ENCODE measurements around the gene DESI1. TPM values are rescaled to one million over a fixed set of nuclear protein-coding genes. Genes with fewer than 3 reads are reported as not detected.

The DESI1 gene
- total and polyA plus RNA-seq, 2 of the 13 experiments (the other 11 are each of a cell fraction or from before 2014, with no cell fraction given): 21.6 to 29.2 TPM

DNA sequence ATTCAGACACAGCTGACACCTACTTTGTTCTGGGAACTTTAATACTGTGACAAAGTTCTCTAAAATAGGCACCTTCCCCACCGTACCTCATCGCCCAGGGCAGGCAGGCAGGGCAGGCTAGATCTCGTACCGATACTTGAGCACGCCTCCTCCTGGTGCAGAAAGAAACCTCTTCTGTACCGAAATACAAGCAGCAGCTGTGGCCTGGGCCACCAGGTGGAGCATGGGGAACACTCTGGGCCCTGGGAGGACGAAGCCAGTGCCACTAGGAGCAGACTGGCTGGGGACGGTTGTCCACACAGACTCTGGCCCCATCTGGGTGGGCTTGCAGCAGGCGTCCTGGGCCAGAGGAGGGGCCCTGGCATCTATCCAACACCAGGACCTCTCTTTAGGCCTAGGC is 44.0 kb downstream of the DESI1 start (continued):
- TF ChIP-seq ZNF232 (CRISPR knock-in tag; IDR thresholded peaks at IDR 0.05; ENCODE audit: borderline replicate concordance) (no peak), ELF3 (CRISPR knock-in tag; IDR thresholded peaks at IDR 0.05) (0 out of 2 replicates have a peak, but pooled peaks have one; percentile 25), ZNF614 (CRISPR knock-in tag; IDR thresholded peaks at IDR 0.05; ENCODE audit: borderline replicate concordance) (no peak), PLSCR1 (CRISPR knock-in tag; IDR thresholded peaks at IDR 0.05; ENCODE audit: borderline replicate concordance) (no peak), U2AF1 (optimal IDR thresholded peaks at IDR 0.05; ENCODE audit: low read depth, low read length) (no peak), RFXANK (CRISPR knock-in tag; IDR thresholded peaks at IDR 0.05) (0 out of 2 replicates have a peak, but pooled peaks have one; percentile 45), BHLHE40 (IDR thresholded peaks at IDR 0.05; ENCODE audit: low read length) (no peak), SCMH1 (CRISPR knock-in tag; IDR thresholded peaks at IDR 0.05; ENCODE audit: borderline replicate concordance) (no peak), ZNF547 (CRISPR knock-in tag; IDR thresholded peaks at IDR 0.05) (no peak), ZNF652 (CRISPR knock-in tag; IDR thresholded peaks at IDR 0.05; ENCODE audit: borderline replicate concordance, low read depth) (no peak), ZMYM4 (CRISPR knock-in tag; IDR thresholded peaks at IDR 0.05) (no peak), MXI1 (IDR thresholded peaks at IDR 0.05; ENCODE audit: borderline replicate concordance, low read depth, low read length) (no peak), PAF1 (CRISPR knock-in tag; IDR thresholded peaks at IDR 0.05) (no peak), ZNF629 (CRISPR knock-in tag; conservative IDR thresholded peaks at IDR 0.05) (no peak), SRSF1 (optimal IDR thresholded peaks at IDR 0.05; ENCODE audit: low read depth, low read length) (no peak), ZFP82 (CRISPR knock-in tag; IDR thresholded peaks at IDR 0.05; ENCODE audit: borderline replicate concordance) (no peak), ZNF616 (CRISPR knock-in tag; IDR thresholded peaks at IDR 0.05; ENCODE audit: low read depth) (no peak), IRF9 (CRISPR knock-in tag; IDR thresholded peaks at IDR 0.05; ENCODE audit: borderline replicate concordance) (peak; percentile 65; the same call in 1 of the 2 replicates), ELF4 (CRISPR knock-in tag; IDR thresholded peaks at IDR 0.05; ENCODE audit: borderline replicate concordance) (no peak), GPN1 (CRISPR knock-in tag; IDR thresholded peaks at IDR 0.05; ENCODE audit: borderline replicate concordance) (no peak), PPARG (CRISPR knock-in tag; conservative IDR thresholded peaks at IDR 0.05) (0 out of 2 replicates have a peak, but pooled peaks have one; percentile 44), FOXM1 (CRISPR knock-in tag; IDR thresholded peaks at IDR 0.05) (no peak), RXRA (CRISPR knock-in tag; IDR thresholded peaks at IDR 0.05) (no peak), KLF16 (CRISPR knock-in tag; IDR thresholded peaks at IDR 0.05) (0 out of 4 replicates have a peak, but pooled peaks of 1 of the 2 experiments have one; percentile 35), YEATS2 (CRISPR knock-in tag; IDR thresholded peaks at IDR 0.05; ENCODE audit: borderline replicate concordance) (no peak), ZFY (CRISPR knock-in tag; IDR thresholded peaks at IDR 0.05) (peak; percentile 49; the same call in 1 of the 2 replicates), HIVEP1 (CRISPR knock-in tag; IDR thresholded peaks at IDR 0.05) (no peak), ZNF589 (CRISPR knock-in tag; conservative IDR thresholded peaks at IDR 0.05) (no peak)
- TF ChIP-seq, protein P1, sequence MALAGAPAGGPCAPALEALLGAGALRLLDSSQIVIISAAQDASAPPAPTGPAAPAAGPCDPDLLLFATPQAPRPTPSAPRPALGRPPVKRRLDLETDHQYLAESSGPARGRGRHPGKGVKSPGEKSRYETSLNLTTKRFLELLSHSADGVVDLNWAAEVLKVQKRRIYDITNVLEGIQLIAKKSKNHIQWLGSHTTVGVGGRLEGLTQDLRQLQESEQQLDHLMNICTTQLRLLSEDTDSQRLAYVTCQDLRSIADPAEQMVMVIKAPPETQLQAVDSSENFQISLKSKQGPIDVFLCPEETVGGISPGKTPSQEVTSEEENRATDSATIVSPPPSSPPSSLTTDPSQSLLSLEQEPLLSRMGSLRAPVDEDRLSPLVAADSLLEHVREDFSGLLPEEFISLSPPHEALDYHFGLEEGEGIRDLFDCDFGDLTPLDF (CRISPR knock-in tag; IDR thresholded peaks at IDR 0.05): no peak
- TF ChIP-seq, protein P2, sequence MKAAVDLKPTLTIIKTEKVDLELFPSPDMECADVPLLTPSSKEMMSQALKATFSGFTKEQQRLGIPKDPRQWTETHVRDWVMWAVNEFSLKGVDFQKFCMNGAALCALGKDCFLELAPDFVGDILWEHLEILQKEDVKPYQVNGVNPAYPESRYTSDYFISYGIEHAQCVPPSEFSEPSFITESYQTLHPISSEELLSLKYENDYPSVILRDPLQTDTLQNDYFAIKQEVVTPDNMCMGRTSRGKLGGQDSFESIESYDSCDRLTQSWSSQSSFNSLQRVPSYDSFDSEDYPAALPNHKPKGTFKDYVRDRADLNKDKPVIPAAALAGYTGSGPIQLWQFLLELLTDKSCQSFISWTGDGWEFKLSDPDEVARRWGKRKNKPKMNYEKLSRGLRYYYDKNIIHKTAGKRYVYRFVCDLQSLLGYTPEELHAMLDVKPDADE (CRISPR knock-in tag; IDR thresholded peaks at IDR 0.05): no peak

Measured in HepG2 (cell line).